Measurements from ENCODE around the gene SULT1B1.
A peak's percentile ranks its signal among the peaks of the same experiment; 100 is the strongest.

SULT1B1 gene

GRCh38 chr4:69697536-69698242 lies 62.7 kb downstream of the SULT1B1 start:
- DNase-seq (ENCODE audit: low read depth in 2 of 2), result no peak

- DNase-seq (ENCODE audit: low read depth in 2 of 2), result peak in 1 of 2 experiments; percentile 12
Measured at GRCh38 chr4:69689599-69689998, 70.8 kb downstream of the SULT1B1 start.

- DNase-seq (ENCODE audit: low read depth in 2 of 2), result no peak
Measured at GRCh38 chr4:69684804-69685203, 75.6 kb downstream of the SULT1B1 start.

All from fibroblast of skin of left biceps (primary cell).